ENCODE measurements around the gene LTBP3. TPM values are rescaled to one million over a fixed set of nuclear protein-coding genes. Genes with fewer than 3 reads are reported as not detected.

LTBP3 gene
- total and polyA plus RNA-seq, 5 donors from 2014 or later, result 9.2 to 132 (median 14.6) TPM

GRCh38 chr11:65546217-65546958, 11.8 kb downstream of the LTBP3 start:
- H3K9me3 Mint-ChIP-seq, result no peaks in the 10 kb centered on the region
- peak; percentile 79 to 83 for ATAC-seq (ENCODE audit: low read depth in 2 of 2)

DNA sequence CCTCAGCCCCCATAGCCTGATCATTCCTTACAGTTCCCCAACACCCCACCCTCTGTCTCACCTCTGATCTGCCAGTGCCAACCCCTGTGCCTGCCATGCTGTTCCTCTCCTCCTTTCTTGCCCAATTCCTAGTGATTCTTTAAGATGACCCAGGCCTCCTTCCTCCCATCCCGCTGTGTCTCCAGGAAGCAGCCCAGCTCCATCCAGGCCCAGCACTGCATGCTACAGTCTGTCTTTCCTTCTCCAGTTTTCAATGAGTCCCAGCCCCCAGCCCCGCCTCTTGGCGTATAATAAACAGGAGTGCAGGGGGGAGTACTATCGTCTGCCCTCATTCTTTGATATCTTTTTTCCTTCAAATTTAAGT, 12.3 kb downstream of the LTBP3 start:
- Histone ChIP-seq H3K4me3 (ENCODE audit: low read depth, low read length) (no peak overlapping the region), H3K4me1 (ENCODE audit: control insufficient read depth, insufficient read depth, low read length, poor library complexity, severe bottlenecking) (peaks cover 43% of the 10 kb centered on the region), H3K36me3 (ENCODE audit: control insufficient read depth, insufficient read depth, low read length) (no peaks in the 10 kb centered on the region), H3K9me3 (ENCODE audit: control insufficient read depth in 2 of 2, low read length in 2 of 2) (no peaks in the 10 kb centered on the region), H3K27ac (ENCODE audit: insufficient read depth, low read length, poor library complexity, severe bottlenecking) (peak overlapping the region; percentile 76), H3K27me3 (ENCODE audit: control insufficient read depth, insufficient read depth, low read length) (no peaks in the 10 kb centered on the region)
- DNase-seq, result no peak
- Mint-ChIP-seq H3K27ac (peak overlapping the region; percentile 81 to 92 (median 82)), H3K27me3 (no peaks in the 10 kb centered on the region), H3K4me1 (peaks cover 0 to 77% (median 43%) of the 10 kb centered on the region in 4 donors), H3K9me3 (no peaks in the 10 kb centered on the region), H3K36me3 (peaks cover 3% of the 10 kb centered on the region), H3K4me3 (peak overlapping the region; percentile 15 to 94 (median 71))
- no peak for ATAC-seq (ENCODE audit: low read depth in 2 of 2)

More at GRCh38 chr11:65546217-65546958, 11.8 kb downstream of the LTBP3 start:
- no peak overlapping the region for H3K4me3 ChIP-seq (ENCODE audit: low read depth, low read length)
- Mint-ChIP-seq H3K36me3 (peaks cover 5% of the 10 kb centered on the region), H3K27ac (peak overlapping the region; percentile 81 to 92 (median 83)), H3K27me3 (no peaks in the 10 kb centered on the region), H3K4me1 (peaks cover 0 to 75% (median 44%) of the 10 kb centered on the region in 4 donors), H3K4me3 (peak overlapping the region; percentile 63 to 94 (median 78))
- H3K27ac ChIP-seq (ENCODE audit: insufficient read depth, low read length, poor library complexity, severe bottlenecking), result peak overlapping the region; percentile 76
- H3K27me3 ChIP-seq (ENCODE audit: control insufficient read depth, insufficient read depth, low read length), result no peaks in the 10 kb centered on the region
- no peaks in the 10 kb centered on the region for H3K36me3 ChIP-seq (ENCODE audit: control insufficient read depth, insufficient read depth, low read length)
- H3K9me3 ChIP-seq (ENCODE audit: control insufficient read depth in 2 of 2, low read length in 2 of 2), result no peaks in the 10 kb centered on the region
- peaks cover 39% of the 10 kb centered on the region for H3K4me1 ChIP-seq (ENCODE audit: control insufficient read depth, insufficient read depth, low read length, poor library complexity, severe bottlenecking)
- peak; percentile 95 to 98 (median 97) for DNase-seq

DNA sequence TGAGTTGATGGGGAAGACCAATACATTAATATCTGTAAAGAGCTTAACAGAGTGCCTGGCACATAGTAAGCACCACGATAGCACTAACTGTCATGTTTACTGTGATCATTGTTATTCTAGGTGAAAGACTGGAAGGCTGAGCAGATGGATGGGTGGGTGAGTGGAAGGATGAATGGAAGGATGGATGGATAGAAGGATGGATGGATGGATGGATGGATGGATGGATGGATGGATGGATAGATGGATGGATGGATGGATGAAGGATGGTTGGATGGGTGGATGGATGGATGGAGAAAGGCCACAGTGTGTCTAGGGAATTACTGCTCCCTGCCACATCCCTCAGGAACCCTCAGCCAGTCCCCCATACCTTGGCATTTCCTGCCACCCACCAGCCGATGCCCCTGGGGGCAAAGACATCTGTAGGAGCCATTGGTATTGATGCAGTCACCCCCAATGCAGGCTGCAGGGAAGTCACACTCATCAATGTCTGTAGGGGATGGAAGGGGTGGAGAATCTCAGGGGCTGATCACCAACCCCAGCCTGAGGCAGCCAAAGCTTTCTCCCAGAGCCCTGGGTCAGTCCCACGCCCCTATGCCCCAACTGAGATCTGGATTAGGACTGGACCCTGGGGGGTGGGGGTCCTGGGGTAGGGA, 15.3 kb downstream of the LTBP3 start:
- Histone ChIP-seq H3K4me3 (ENCODE audit: low read depth, low read length) (no peak overlapping the region), H3K36me3 (ENCODE audit: control insufficient read depth, insufficient read depth, low read length) (peaks cover 3% of the 10 kb centered on the region), H3K27me3 (ENCODE audit: control insufficient read depth, insufficient read depth, low read length) (no peaks in the 10 kb centered on the region), H3K4me1 (ENCODE audit: control insufficient read depth, insufficient read depth, low read length, poor library complexity, severe bottlenecking) (peaks cover 40% of the 10 kb centered on the region), H3K9me3 (ENCODE audit: control insufficient read depth in 2 of 2, low read length in 2 of 2) (no peaks in the 10 kb centered on the region), H3K27ac (ENCODE audit: insufficient read depth, low read length, poor library complexity, severe bottlenecking) (no peak overlapping the region)
- peak overlapping the region in 1 of 4 donors; percentile 80 for H3K4me3 Mint-ChIP-seq
- H3K27ac Mint-ChIP-seq, result peak overlapping the region in 2 of 3 donors; percentile 38 to 97
- no peak for DNase-seq
- H3K4me1 Mint-ChIP-seq, result peaks cover 0 to 62% (median 31%) of the 10 kb centered on the region in 4 donors
- no peaks in the 10 kb centered on the region for H3K36me3 Mint-ChIP-seq
- no peak for ATAC-seq (ENCODE audit: low read depth in 2 of 2)
- H3K27me3 Mint-ChIP-seq, result no peaks in the 10 kb centered on the region
- no peaks in the 10 kb centered on the region for H3K9me3 Mint-ChIP-seq

DNA sequence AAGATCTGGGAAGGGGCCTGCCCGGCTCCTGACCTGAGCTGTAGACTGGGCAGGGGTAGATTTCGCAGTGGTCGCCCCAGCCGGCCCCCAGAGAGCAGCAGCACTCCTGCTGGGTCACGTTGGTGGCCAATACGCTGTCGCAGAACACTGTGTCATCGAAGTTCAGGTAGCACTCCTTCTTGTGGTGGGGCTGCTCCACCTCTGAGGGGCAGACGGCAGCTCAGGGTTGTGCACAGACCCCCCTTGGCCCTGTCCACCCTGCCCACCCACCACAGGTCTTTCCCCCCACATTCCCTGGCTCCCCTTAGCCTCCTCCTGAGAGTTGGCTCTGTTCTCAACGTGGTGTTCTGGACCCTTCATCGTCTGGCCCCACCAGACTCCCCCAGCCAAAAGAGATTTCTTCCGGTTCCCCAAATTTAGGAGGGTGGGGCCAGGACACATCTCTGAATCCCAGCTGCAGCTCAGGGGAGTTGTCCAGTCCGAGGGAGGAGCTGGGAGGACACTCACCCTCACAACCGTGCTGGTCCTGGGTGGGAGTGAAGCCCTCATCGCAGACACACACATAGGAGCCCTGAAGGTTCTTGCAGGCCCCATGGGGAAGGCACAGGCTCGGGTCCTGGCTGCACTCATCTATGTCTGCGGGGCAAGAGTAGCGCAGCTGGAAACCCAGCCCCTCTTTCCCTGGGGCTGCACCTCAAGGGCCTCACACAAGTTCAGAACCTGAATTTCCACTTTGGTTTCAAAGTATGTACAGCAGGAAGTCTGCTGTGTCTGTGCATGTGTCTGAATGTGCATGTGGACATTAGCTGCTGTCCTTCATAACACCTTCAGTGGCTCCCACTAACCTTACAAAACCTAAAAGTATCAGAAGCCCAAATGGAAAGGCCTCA, 16.8 kb downstream of the LTBP3 start:
- Histone ChIP-seq H3K9me3 (ENCODE audit: control insufficient read depth in 2 of 2, low read length in 2 of 2) (no peaks in the 10 kb centered on the region), H3K4me1 (ENCODE audit: control insufficient read depth, insufficient read depth, low read length, poor library complexity, severe bottlenecking) (peaks cover 26% of the 10 kb centered on the region), H3K27me3 (ENCODE audit: control insufficient read depth, insufficient read depth, low read length) (no peaks in the 10 kb centered on the region), H3K4me3 (ENCODE audit: low read depth, low read length) (no peak overlapping the region), H3K27ac (ENCODE audit: insufficient read depth, low read length, poor library complexity, severe bottlenecking) (peak overlapping the region; percentile 74), H3K36me3 (ENCODE audit: control insufficient read depth, insufficient read depth, low read length) (peaks cover 10% of the 10 kb centered on the region)
- peak overlapping the region; percentile 86 to 93 (median 90) for H3K4me3 Mint-ChIP-seq
- no peak for DNase-seq
- no peaks in the 10 kb centered on the region for H3K36me3 Mint-ChIP-seq
- H3K27ac Mint-ChIP-seq, result peak overlapping the region; percentile 73 to 93 (median 73)
- H3K9me3 Mint-ChIP-seq, result no peaks in the 10 kb centered on the region
- ATAC-seq (ENCODE audit: low read depth in 2 of 2), result no peak
- no peaks in the 10 kb centered on the region for H3K27me3 Mint-ChIP-seq
- H3K4me1 Mint-ChIP-seq, result peaks cover 0 to 53% (median 24%) of the 10 kb centered on the region in 4 donors

GRCh38 chr11:65540290-65541092, 17.7 kb downstream of the LTBP3 start:
- Histone ChIP-seq H3K27me3 (ENCODE audit: control insufficient read depth, insufficient read depth, low read length) (no peaks in the 10 kb centered on the region), H3K27ac (ENCODE audit: insufficient read depth, low read length, poor library complexity, severe bottlenecking) (peak overlapping the region; percentile 74), H3K9me3 (ENCODE audit: control insufficient read depth in 2 of 2, low read length in 2 of 2) (no peaks in the 10 kb centered on the region), H3K36me3 (ENCODE audit: control insufficient read depth, insufficient read depth, low read length) (peaks cover 10% of the 10 kb centered on the region), H3K4me1 (ENCODE audit: control insufficient read depth, insufficient read depth, low read length, poor library complexity, severe bottlenecking) (peaks cover 18% of the 10 kb centered on the region), H3K4me3 (ENCODE audit: low read depth, low read length) (peak overlapping the region; percentile 77)
- H3K9me3 Mint-ChIP-seq, result no peaks in the 10 kb centered on the region
- peak; percentile 80 to 92 (median 89) for DNase-seq
- H3K4me1 Mint-ChIP-seq, result peaks cover 0 to 46% (median 18%) of the 10 kb centered on the region in 4 donors
- H3K4me3 Mint-ChIP-seq, result peak overlapping the region; percentile 86 to 93 (median 90)
- no peaks in the 10 kb centered on the region for H3K36me3 Mint-ChIP-seq
- H3K27ac Mint-ChIP-seq, result peak overlapping the region; percentile 73 to 76 (median 73)
- H3K27me3 Mint-ChIP-seq, result no peaks in the 10 kb centered on the region
- ATAC-seq (ENCODE audit: low read depth in 2 of 2), result peak; percentile 82 to 84

GRCh38 chr11:65539744-65540289, 18.3 kb downstream of the LTBP3 start:
- H3K4me3 Mint-ChIP-seq, result peak overlapping the region; percentile 86 to 93 (median 90)
- H3K27ac Mint-ChIP-seq, result peak overlapping the region in 1 of 3 donors; percentile 76
- Histone ChIP-seq H3K27ac (ENCODE audit: insufficient read depth, low read length, poor library complexity, severe bottlenecking) (peak overlapping the region; percentile 74), H3K4me3 (ENCODE audit: low read depth, low read length) (peak overlapping the region; percentile 77), H3K9me3 (ENCODE audit: control insufficient read depth in 2 of 2, low read length in 2 of 2) (no peaks in the 10 kb centered on the region), H3K27me3 (ENCODE audit: control insufficient read depth, insufficient read depth, low read length) (no peaks in the 10 kb centered on the region), H3K36me3 (ENCODE audit: control insufficient read depth, insufficient read depth, low read length) (peaks cover 10% of the 10 kb centered on the region), H3K4me1 (ENCODE audit: control insufficient read depth, insufficient read depth, low read length, poor library complexity, severe bottlenecking) (peaks cover 18% of the 10 kb centered on the region)
- ATAC-seq (ENCODE audit: low read depth in 2 of 2), result peak; percentile 72 to 74
- no peaks in the 10 kb centered on the region for H3K9me3 Mint-ChIP-seq
- no peaks in the 10 kb centered on the region for H3K27me3 Mint-ChIP-seq
- H3K36me3 Mint-ChIP-seq, result no peaks in the 10 kb centered on the region
- DNase-seq, result peak in 2 of 3 donors; percentile 26 to 83
- H3K4me1 Mint-ChIP-seq, result peaks cover 0 to 40% (median 13%) of the 10 kb centered on the region in 4 donors
